Measurements from ENCODE around the gene GALNTL6.

- TF ChIP-seq ELF4 (IDR thresholded peaks at IDR 0.05) (no peak), SUZ12 (IDR thresholded peaks at IDR 0.05) (no peak), FOXM1 (IDR thresholded peaks at IDR 0.05; ENCODE audit: borderline replicate concordance) (no peak)
Measured at GRCh38 chr4:172555725-172556124, 742.5 kb downstream of the GALNTL6 start.
